Esophagus squamous epithelium (tissue), 4 donors: ENCODE results near the gene GRAMD2B.

Source experiments
- CTCF ChIP-seq, 6 experiments: fragments of 450-650 bp in 4 of 6; fragments of 200-600 bp in 2 of 6; sonication (generic) in 2 of 6; IDR thresholded peaks; one replicate each; pipeline ENCODE4 v1.5.1; 2016 to 2019; ENCODE audit warnings: antibody characterized with exemption in 6 of 6, mild to moderate bottlenecking in 4 of 6, moderate library complexity in 4 of 6
- POLR2A ChIP-seq, 4 donors: fragments of 450-650 bp; IDR thresholded peaks; one replicate each; pipeline ENCODE4 v1.6.1; 2017; ENCODE audit warnings: antibody characterized with exemption in 4 of 4, mild to moderate bottlenecking in 4 of 4, moderate library complexity in 3 of 4

DNA sequence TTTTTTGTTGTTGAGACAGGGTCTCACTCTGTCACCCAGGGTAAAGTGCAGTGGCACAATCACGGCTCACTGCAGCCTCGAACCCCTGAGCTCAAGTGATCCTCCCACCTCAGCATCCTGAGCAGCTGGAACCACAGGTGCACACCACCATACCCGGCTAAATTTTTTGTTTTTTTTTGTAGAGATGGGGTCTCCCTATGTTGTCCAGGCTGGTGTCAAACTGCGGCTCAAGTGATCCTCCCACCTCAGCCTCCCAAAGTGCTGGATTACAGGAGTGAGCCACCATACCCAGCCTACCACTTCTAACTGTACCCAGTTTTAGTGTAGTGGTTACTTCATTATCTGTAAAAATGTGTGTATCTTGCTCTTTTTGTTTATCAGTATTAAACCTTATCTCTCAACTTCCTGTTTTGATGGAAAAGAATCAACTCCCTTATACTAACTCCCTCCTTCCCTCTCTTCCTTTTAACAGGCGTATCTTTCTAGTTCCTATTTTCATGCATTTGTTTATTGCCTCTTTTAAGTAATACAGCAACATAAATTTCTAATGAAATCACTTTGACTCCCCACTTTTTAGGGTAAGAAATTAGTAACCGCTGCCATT is 33.1 kb downstream of the GRAMD2B start:
- TF ChIP-seq CTCF (IDR thresholded peaks at IDR 0.05): no peak
- TF ChIP-seq POLR2A (IDR thresholded peaks at IDR 0.05): no peak
